Aorta (tissue), 5 donors: ENCODE results near the gene RFX3. TPM values are rescaled to one million over a fixed set of nuclear protein-coding genes. Genes with fewer than 3 reads are reported as not detected.

Experiments
- ATAC-seq: fragments of 200-7000 bp; cut with Tn5 transposase; one replicate; pipeline ENCODE4 v1.9.1; 2022; ENCODE audit warnings: moderate library complexity; ENCODE audit not compliant: low FRiP score
- DNase-seq, 2 donors: peaks; one replicate each; pipeline ENCODE4 v3.0.0-alpha.2; 2020
- H3K27ac ChIP-seq, 2 donors: one replicate each; pipeline ENCODE4 v1.5.1; 2013; ENCODE audit warnings: low read length in 2 of 2, mild to moderate bottlenecking in 2 of 2, moderate library complexity in 2 of 2, control low read depth in 1 of 2, inconsistent platforms in 1 of 2, low read depth in 1 of 2
- H3K27me3 ChIP-seq, 2 donors: one replicate each; pipeline ENCODE4 v1.6.1; 2013; ENCODE audit warnings: control low read depth in 1 of 2, low read length in 1 of 2, mild to moderate bottlenecking in 1 of 2, moderate library complexity in 1 of 2; ENCODE audit not compliant: insufficient read depth in 2 of 2, control insufficient read depth in 1 of 2
- H3K36me3 ChIP-seq, 2 donors: one replicate each; pipeline ENCODE4 v1.6.1; 2013; ENCODE audit warnings: control low read depth in 1 of 2, low read length in 1 of 2, mild to moderate bottlenecking in 1 of 2; ENCODE audit not compliant: insufficient read depth in 2 of 2, control insufficient read depth in 1 of 2
- H3K4me1 ChIP-seq, 2 donors: one replicate each; pipeline ENCODE4 v1.6.1; 2013; ENCODE audit warnings: low read length in 2 of 2, control low read depth in 1 of 2, mild to moderate bottlenecking in 1 of 2, moderate library complexity in 1 of 2; ENCODE audit not compliant: insufficient read depth in 2 of 2, control insufficient read depth in 1 of 2
- H3K4me3 ChIP-seq, 2 donors: one replicate each; pipeline ENCODE4 v1.5.1; 2013; ENCODE audit warnings: low read length in 2 of 2, control low read depth in 1 of 2, mild to moderate bottlenecking in 1 of 2
- H3K9me3 ChIP-seq: one replicate; pipeline ENCODE4 v1.6.1; 2013; ENCODE audit warnings: mild to moderate bottlenecking, low read length; ENCODE audit not compliant: control insufficient read depth
- WGBS, 2 donors: extraction: QIAGEN DNeasy Blood & Tissue Kit; methylation state at CpG; one replicate each; pipeline ENCODE4 v1.1.7; 2013; 5-methylcytosine and 5-hydroxymethylcytosine counted together
- intact Hi-C, 2 donors: fragments of 100-400 bp; cut with DNase I; formaldehyde crosslinking; loops; one replicate each; pipeline versions ENCODE4 v1.14.2 to v1.15.0; 2022
- long read RNA-seq, 2 donors: library from polyadenylated mRNA; unstranded; transcript quantifications; one replicate each; pipeline ENCODE4 v2.0.0, GENCODE V29; 2020 to 2021
- polyA plus RNA-seq, 2 donors: library from polyadenylated mRNA; stranded (reverse); fragments of 200-250 nt; gene quantifications; one replicate each; pipeline ENCODE4 v1.2.3, GENCODE V29; 2013
- total RNA-seq, 2 donors: library from RNA; stranded (reverse); fragmentation: NEBNext Ultra II Directional; extraction: Animal tissue kit (Norgen Biotek cat#: 25700); gene quantifications; one replicate each; pipeline ENCODE4 v1.2.1, GENCODE V29; 2021
- donor health status: healthy with polysubstance abuse.
- donor health status: Bipolar disorder and iron deficiency.
- donor health status: DM: no; HTN: no; CAD: no.
- donor health status: DM: no; HTN: no; CAD: no.
- donor health status: DM: yes; HTN: yes; CAD: no.

The RFX3 gene
- 10 to 100 TPM; 10.5 to 22.4 TPM for total RNA-seq
- polyA plus RNA-seq: 1 to 10 TPM in 1 of 2 donors, under 1 TPM in 1; 0.38 to 1.3 TPM
- long read RNA-seq, donor 1, full-length matches to known transcripts: 1 of 10 reads
- long read RNA-seq, donor 1, partial matches to known transcripts: 1 of 10 reads
- long read RNA-seq, donor 1, other reads (novel, unspliced or antisense): 8 of 10 reads
- long read RNA-seq, donor 2, partial matches to known transcripts: 0 of 10 reads
- long read RNA-seq, donor 2, other reads (novel, unspliced or antisense): 10 of 10 reads

- peak; percentile 94 to 97 for DNase-seq
- H3K27ac ChIP-seq: peak within 1 kb of the TSS; percentile 98 to 99
- no peaks in the 10 kb centered on the region for H3K9me3 ChIP-seq
- no peaks in the 10 kb centered on the region for H3K36me3 ChIP-seq
- peak; percentile 97 for ATAC-seq
- H3K27me3 ChIP-seq: no peaks in the 10 kb centered on the region
- H3K4me1 ChIP-seq: no peaks in the 10 kb centered on the region
- intact Hi-C loops: loop anchor here (10.0 kb wide), 3 partner anchors 769 to 1139 kb away; partner anchors contain the start of genes GLIS3 (in 1 of the 2), PLPP6 (in 1 of the 2) and SPATA6L (in 1 of the 2)
- 1% methylated on average over 17 to 24 of the region's 24 CpGs for WGBS, 2 donors
- peak within 1 kb of the TSS; percentile 83 to 91 for H3K4me3 ChIP-seq
Observed at GRCh38 chr9:3525836-3526164, at the start of gene RFX3. Gene RFX3, minus strand, starts transcription at chr9:3526001. Its CDS starts 130,413 bp downstream, at chr9:3395588.

DNA sequence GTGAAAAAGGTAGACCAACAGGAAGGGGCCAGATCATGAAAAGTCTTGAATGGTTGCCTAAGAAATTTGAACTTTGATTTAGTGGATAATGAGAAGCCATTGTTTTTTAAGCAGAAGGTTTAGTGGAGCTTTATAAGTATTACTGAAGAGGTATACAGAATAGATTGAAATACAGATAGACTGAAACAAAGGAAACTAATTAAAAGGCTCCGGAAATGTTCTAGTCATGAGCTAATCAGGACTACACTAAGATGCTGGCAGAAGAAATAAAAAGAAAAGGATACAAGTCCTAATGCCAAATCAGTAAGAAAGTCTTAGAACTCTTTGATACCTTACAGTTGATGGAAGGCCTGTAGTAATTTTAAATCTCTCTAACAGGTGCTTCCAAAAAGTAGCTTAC, 45.7 kb upstream of the RFX3 start:
- H3K4me3 ChIP-seq: no peak overlapping the region
- H3K4me1 ChIP-seq: no peaks in the 10 kb centered on the region
- H3K9me3 ChIP-seq: no peaks in the 10 kb centered on the region
- no peak for ATAC-seq
- no peaks in the 10 kb centered on the region for H3K27me3 ChIP-seq
- DNase-seq: no peak
- 89 to 96% methylated on average over 1 of the region's 1 CpG for WGBS, 2 donors
- intact Hi-C loops: no loop called here
- no peak overlapping the region for H3K27ac ChIP-seq
- no peaks in the 10 kb centered on the region for H3K36me3 ChIP-seq

DNA sequence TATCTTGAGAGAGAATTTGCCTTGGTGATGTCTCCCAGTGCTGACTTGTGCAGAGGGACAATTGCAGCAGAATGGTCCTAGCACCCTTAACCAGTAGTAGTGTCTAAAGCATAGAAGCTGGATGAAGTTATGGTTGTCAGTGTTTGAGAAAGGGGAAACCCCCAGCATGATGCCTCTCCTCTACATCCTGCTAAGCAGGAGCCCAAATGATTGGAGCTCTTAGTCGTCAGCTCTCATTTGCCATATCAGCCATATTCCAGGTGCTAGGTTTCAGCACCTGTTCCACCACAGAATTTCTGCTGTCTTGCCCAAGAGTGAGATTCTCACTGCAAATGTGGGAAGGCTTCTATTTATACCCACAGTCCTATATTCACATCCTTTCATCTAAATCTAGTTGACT, 43.7 kb upstream of the RFX3 start:
- Histone ChIP-seq H3K4me3 (no peak overlapping the region), H3K27ac (no peak overlapping the region), H3K36me3 (no peaks in the 10 kb centered on the region), H3K4me1 (no peaks in the 10 kb centered on the region), H3K27me3 (no peaks in the 10 kb centered on the region), H3K9me3 (no peaks in the 10 kb centered on the region)
- intact Hi-C loops: no loop called here
- ATAC-seq (no peak), DNase-seq (no peak)
- 89 to 97% methylated on average over 1 of the region's 1 CpG for WGBS, 2 donors

- H3K27ac ChIP-seq: no peak overlapping the region
- H3K4me3 ChIP-seq: no peak overlapping the region
- H3K4me1 ChIP-seq: no peaks in the 10 kb centered on the region
- DNase-seq (no peak), ATAC-seq (no peak)
- no peaks in the 10 kb centered on the region for H3K27me3 ChIP-seq
- no peaks in the 10 kb centered on the region for H3K36me3 ChIP-seq
- 90% methylated on average over 6 of the region's 6 CpGs for WGBS, 2 donors
- no peaks in the 10 kb centered on the region for H3K9me3 ChIP-seq
- intact Hi-C loops: no loop called here
Observed at GRCh38 chr9:3567988-3568387, 42.2 kb upstream of the RFX3 start.

- H3K9me3 ChIP-seq: no peaks in the 10 kb centered on the region
- H3K27ac ChIP-seq: no peak overlapping the region
- intact Hi-C loops: no loop called here
- DNase-seq (no peak), ATAC-seq (no peak)
- no peaks in the 10 kb centered on the region for H3K27me3 ChIP-seq
- H3K4me3 ChIP-seq: no peak overlapping the region
- H3K36me3 ChIP-seq: no peaks in the 10 kb centered on the region
- no peaks in the 10 kb centered on the region for H3K4me1 ChIP-seq
- 52 to 61% methylated on average over 3 of the region's 3 CpGs for WGBS, 2 donors
Observed at GRCh38 chr9:3553076-3553765, 27.4 kb upstream of the RFX3 start.

DNA sequence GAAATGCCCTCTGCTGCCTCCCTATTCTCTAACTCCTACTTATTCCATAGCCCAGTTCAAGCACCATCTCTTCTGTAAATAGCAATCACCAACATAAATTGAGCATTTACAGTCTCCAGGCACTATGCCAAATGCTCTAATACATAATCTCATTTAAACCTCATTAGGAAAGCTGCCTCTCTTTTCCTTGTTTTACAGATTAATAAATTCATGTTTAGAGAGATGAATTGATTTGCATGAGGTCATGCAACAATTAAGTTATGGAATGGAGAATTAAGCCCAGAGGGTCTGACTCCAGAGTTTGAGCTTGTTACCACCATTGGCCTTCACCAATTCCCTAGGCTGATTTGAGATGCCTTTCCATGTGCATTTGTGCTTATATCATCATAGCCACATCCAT, 23.4 kb upstream of the RFX3 start:
- no peak overlapping the region for H3K27ac ChIP-seq
- H3K9me3 ChIP-seq: no peaks in the 10 kb centered on the region
- no peaks in the 10 kb centered on the region for H3K27me3 ChIP-seq
- no peak overlapping the region for H3K4me3 ChIP-seq
- ATAC-seq (no peak), DNase-seq (no peak)
- H3K36me3 ChIP-seq: no peaks in the 10 kb centered on the region
- intact Hi-C loops: no loop called here
- no peaks in the 10 kb centered on the region for H3K4me1 ChIP-seq

DNA sequence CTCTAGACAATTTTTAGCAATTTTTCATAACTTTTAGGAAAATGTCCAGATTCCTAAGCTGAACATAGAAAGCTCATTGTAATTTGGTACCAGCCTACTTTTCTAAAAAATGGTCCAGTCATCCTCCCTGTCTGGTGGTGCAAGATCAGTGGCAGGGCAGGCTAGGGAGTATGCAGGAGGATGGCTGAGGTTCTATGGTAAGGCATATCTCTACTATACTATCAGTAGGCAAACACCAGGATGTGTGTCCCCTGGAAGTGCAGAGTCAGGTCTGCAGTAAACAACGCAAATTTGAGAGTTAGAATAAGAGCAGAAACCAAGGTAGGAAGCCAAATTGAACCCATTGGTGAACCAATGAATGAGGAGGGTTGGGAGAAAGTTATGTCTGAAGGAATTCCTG, 22.8 kb upstream of the RFX3 start:
- WGBS, 2 donors: 82 to 97% methylated on average over 1 of the region's 1 CpG
- Histone ChIP-seq H3K4me3 (no peak overlapping the region), H3K9me3 (no peaks in the 10 kb centered on the region), H3K36me3 (no peaks in the 10 kb centered on the region), H3K27me3 (no peaks in the 10 kb centered on the region), H3K27ac (no peak overlapping the region), H3K4me1 (no peaks in the 10 kb centered on the region)
- ATAC-seq: no peak
- intact Hi-C loops: no loop called here
- no peak for DNase-seq

DNA sequence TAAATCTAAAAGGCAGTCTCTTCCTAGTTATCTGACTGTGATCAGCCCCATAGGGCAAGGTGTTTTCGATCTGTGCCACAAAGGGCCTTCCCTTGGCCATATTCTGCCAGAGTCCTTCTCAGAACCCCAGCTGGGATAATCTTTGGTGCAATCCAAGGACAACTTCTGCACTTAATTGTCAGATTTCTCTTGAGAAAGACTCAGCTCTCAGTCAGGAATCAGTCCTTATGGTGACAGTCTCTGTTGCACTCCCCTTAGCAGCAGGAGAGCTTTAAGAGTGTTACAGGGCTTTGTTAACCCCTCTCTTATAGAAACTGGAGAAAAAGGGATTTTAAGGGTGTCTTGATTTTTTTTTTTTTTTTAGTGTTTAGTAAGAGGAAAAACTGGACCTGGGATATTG, 15.4 kb upstream of the RFX3 start:
- intact Hi-C loops: no loop called here
- H3K36me3 ChIP-seq: no peaks in the 10 kb centered on the region
- DNase-seq: no peak
- H3K9me3 ChIP-seq: no peaks in the 10 kb centered on the region
- no peaks in the 10 kb centered on the region for H3K4me1 ChIP-seq
- no peak overlapping the region for H3K27ac ChIP-seq
- ATAC-seq: no peak
- no peaks in the 10 kb centered on the region for H3K27me3 ChIP-seq
- no peak overlapping the region for H3K4me3 ChIP-seq
- 91 to 92% methylated on average over 1 of the region's 1 CpG for WGBS, 2 donors
